ENCODE measurements around the gene CDHR3.

DNA sequence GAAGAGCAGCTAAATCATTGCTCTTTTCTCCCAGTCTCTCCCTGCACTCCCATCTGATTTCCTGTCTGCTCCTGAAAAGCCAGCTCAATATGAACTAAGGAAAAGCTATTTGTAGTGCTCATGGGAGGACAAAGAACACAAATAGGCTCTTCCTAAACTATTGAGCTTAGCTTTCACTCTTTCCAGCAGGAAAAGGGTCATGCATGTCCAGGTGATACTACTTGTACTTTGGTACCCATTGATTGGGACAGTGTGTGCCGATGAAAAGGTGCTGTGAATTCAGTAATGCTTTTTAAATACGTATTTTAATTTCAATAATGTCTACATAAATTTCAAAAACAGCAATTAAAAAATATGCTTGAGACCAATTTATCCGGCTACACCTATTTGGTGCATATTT, 49.1 kb upstream of the CDHR3 start:
- TF ChIP-seq, protein P1, sequence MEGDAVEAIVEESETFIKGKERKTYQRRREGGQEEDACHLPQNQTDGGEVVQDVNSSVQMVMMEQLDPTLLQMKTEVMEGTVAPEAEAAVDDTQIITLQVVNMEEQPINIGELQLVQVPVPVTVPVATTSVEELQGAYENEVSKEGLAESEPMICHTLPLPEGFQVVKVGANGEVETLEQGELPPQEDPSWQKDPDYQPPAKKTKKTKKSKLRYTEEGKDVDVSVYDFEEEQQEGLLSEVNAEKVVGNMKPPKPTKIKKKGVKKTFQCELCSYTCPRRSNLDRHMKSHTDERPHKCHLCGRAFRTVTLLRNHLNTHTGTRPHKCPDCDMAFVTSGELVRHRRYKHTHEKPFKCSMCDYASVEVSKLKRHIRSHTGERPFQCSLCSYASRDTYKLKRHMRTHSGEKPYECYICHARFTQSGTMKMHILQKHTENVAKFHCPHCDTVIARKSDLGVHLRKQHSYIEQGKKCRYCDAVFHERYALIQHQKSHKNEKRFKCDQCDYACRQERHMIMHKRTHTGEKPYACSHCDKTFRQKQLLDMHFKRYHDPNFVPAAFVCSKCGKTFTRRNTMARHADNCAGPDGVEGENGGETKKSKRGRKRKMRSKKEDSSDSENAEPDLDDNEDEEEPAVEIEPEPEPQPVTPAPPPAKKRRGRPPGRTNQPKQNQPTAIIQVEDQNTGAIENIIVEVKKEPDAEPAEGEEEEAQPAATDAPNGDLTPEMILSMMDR (IDR thresholded peaks at IDR 0.05): no peak
- TF ChIP-seq POLR2A (IDR thresholded peaks at IDR 0.05): no peak
